ENCODE results near the gene BMERB1.

BMERB1 gene

GRCh38 chr16:15498427-15499175, 64.2 kb downstream of the BMERB1 start:
- DNase-seq (ENCODE audit: low read depth), result no peak

- no peak for DNase-seq (ENCODE audit: low read depth)
Measured at GRCh38 chr16:15502041-15502725, 67.8 kb downstream of the BMERB1 start.

GRCh38 chr16:15506441-15506840, 72.1 kb downstream of the BMERB1 start:
- DNase-seq (ENCODE audit: low read depth), result no peak

GRCh38 chr16:15507301-15507958, 73.0 kb downstream of the BMERB1 start:
- DNase-seq (ENCODE audit: low read depth), result no peak

GRCh38 chr16:15507959-15508627, 73.7 kb downstream of the BMERB1 start:
- DNase-seq (ENCODE audit: low read depth), result no peak

GRCh38 chr16:15509051-15509592, 74.7 kb downstream of the BMERB1 start:
- DNase-seq (ENCODE audit: low read depth), result no peak

DNA sequence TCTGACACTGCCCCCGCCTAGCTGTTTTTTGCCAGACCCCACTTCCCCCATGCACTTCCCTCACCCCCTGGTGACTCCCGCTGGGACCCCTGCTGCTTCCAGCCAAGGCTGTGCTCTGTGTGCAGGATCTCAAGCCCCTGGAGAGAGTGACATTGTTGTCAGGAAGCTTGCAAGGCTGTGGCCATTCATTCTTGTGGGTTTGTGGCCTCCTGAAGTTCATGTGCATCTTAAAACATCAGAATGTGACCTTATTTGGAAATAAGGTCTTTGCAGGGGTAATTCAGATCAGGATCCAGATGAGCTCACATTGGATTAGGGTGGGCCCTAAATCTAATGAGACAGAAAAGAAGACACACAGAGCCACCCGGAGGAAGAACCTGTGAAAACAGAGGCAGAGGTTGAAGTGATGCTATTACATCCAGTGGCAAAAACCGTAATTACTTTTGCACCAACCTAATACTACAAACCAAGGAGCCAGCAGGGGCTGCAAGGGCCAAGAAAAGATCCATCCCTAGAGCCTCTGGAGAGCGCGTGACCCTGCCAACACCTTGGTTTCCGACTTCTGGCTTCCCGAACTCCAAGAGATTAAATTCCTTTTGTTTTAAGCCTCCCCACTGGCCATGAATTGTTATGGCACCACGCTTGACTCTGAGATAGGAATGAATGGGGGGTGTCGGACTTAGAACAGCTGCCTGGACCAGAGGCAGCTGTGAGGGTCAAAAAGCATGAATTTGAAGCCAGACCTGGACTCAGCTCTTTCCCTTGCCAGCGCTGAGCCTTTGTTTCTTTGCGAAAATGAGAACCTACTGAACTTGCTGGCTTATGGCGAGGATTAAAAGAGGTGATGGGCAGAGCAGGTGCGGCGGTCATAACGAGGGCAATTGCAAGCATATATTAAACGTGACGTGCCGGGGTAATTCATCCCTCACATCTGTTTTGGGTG, 75.5 kb downstream of the BMERB1 start:
- no peak for DNase-seq (ENCODE audit: low read depth)

GRCh38 chr16:15510992-15511391, 76.6 kb downstream of the BMERB1 start:
- no peak for DNase-seq (ENCODE audit: low read depth)

GRCh38 chr16:15511759-15512487, 77.5 kb downstream of the BMERB1 start:
- no peak for DNase-seq (ENCODE audit: low read depth)

DNA sequence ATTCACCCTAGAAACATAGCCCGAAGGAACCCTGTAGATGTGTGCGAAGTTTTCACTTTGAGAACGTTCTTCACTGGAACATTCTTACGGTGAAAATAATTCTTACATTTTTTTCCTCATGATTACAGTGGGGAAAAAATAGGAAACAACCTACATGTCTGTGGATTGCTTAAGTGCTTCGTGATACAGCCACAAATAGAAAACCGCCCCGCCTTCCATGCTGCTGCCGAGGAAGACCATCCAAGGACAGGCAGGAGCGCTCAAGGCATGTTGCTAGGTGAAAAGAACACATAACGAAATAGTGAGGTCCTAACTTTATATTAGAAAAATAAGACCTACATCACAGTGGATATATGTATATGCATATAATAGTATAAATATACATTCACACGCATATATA, 78.8 kb downstream of the BMERB1 start:
- DNase-seq (ENCODE audit: low read depth), result no peak

DNA sequence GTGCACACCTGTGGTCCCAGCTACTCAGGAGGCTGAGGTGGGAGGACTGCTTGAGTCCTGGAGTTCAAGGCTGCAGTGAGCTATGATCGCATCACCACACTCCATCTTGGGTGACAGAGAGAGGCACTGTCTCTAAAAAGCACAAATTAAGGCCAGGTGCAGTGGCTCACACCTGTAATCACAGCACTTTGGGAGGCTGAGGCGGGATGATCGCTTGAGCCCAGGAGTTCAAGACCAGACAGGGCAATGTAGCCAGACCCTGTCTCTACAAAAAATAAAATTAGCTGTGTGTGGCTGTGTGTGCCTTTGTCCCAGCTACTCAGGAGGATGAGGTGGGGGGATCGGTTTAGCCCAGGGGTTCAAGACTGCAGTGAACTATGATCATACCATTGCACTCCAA, 81.6 kb downstream of the BMERB1 start:
- no peak for DNase-seq (ENCODE audit: low read depth)

- no peak for DNase-seq (ENCODE audit: low read depth)
Measured at GRCh38 chr16:15516609-15517008, 82.2 kb downstream of the BMERB1 start.

GRCh38 chr16:15517743-15518377, 83.5 kb downstream of the BMERB1 start:
- DNase-seq (ENCODE audit: low read depth), result no peak

- no peak for DNase-seq (ENCODE audit: low read depth)
Measured at GRCh38 chr16:15518381-15519351, 84.3 kb downstream of the BMERB1 start.

- DNase-seq (ENCODE audit: low read depth), result no peak
Measured at GRCh38 chr16:15519790-15520189, 85.4 kb downstream of the BMERB1 start.

- no peak for DNase-seq (ENCODE audit: low read depth)
Measured at GRCh38 chr16:15521390-15521757, 87.0 kb downstream of the BMERB1 start.

GRCh38 chr16:15521758-15522509, 87.5 kb downstream of the BMERB1 start:
- DNase-seq (ENCODE audit: low read depth), result no peak

DNA sequence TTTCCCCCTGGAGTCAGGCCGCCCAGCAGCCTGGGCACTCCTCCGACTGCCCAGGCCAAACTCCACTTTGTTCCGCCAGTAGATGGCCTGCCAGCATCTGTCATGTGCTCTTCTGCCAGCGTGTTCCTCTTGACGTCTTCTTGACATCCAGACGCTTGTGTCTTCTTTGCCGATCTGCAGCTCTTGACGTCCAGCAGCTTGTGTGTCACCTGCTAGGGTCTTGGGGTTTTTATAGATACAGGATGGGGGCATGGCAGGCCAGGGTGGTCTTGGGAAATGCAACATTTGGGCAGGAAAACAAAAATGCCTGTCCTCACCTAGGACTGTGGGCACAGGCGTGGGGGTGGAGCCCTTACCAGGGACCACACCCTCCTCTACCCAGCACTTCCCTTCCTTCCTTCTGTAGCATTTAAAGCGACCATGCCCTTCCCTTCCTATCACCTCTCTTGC, 88.7 kb downstream of the BMERB1 start:
- no peak for DNase-seq (ENCODE audit: low read depth)
